Smooth muscle cell (in vitro differentiated cells): Measurements from ENCODE around the gene GAS2. TPM values are rescaled to one million over a fixed set of nuclear protein-coding genes. Genes with fewer than 3 reads are reported as not detected.

Source experiments
- DNase-seq: peaks from one replicate; lab custom pipeline; 2025; ENCODE audit not compliant: unreplicated experiment; lab: John Stamatoyannopoulos, UW
- H2AFZ ChIP-seq: fragments of 200-600 bp; sonication (generic); 2 replicates; pipeline ENCODE4 v1.6.0; 2016; ENCODE audit warnings: antibody characterized with exemption, low read depth, mild to moderate bottlenecking
- H3F3A ChIP-seq: fragments of 200-600 bp; sonication (generic); 2 replicates; pipeline ENCODE4 v1.6.0; 2017; ENCODE audit warnings: antibody characterized with exemption, low read depth
- H3K27ac ChIP-seq: fragments of 200-600 bp; sonication (generic); 2 replicates; pipeline ENCODE4 v1.5.1; 2016; ENCODE audit warnings: low read depth, mild to moderate bottlenecking
- H3K27me3 ChIP-seq: fragments of 200-600 bp; sonication (generic); 2 replicates; pipeline ENCODE4 v1.6.1; 2016; ENCODE audit warnings: low read depth, mild to moderate bottlenecking
- H3K36me3 ChIP-seq: fragments of 200-600 bp; sonication (generic); 2 replicates; pipeline ENCODE4 v1.5.1; 2016; ENCODE audit warnings: low read depth
- H3K4me1 ChIP-seq: fragments of 200-600 bp; sonication (generic); 2 replicates; pipeline ENCODE4 v1.5.1; 2016; ENCODE audit warnings: low read depth
- H3K4me2 ChIP-seq: fragments of 200-600 bp; sonication (generic); 2 replicates; pipeline ENCODE4 v1.6.0; 2016; ENCODE audit warnings: mild to moderate bottlenecking
- H3K4me3 ChIP-seq: fragments of 200-600 bp; sonication (generic); 2 replicates; pipeline ENCODE4 v1.5.1; 2016; ENCODE audit warnings: mild to moderate bottlenecking
- H3K79me2 ChIP-seq: fragments of 200-600 bp; sonication (generic); 2 replicates; pipeline ENCODE4 v1.6.0; 2016; ENCODE audit warnings: low read depth, mild to moderate bottlenecking
- H3K9ac ChIP-seq: fragments of 200-600 bp; sonication (generic); 2 replicates; pipeline ENCODE4 v1.6.0; 2016; ENCODE audit warnings: low read depth
- H3K9me3 ChIP-seq: fragments of 200-600 bp; sonication (generic); replicated peaks from 2 replicates; pipeline ENCODE4 v1.5.1; 2016; ENCODE audit warnings: low read depth
- H4K20me1 ChIP-seq: fragments of 200-600 bp; sonication (generic); 2 replicates; pipeline ENCODE4 v1.6.0; 2016; ENCODE audit warnings: low read depth
- CTCF ChIP-seq: fragments of 200-600 bp; sonication (generic); IDR thresholded peaks from 2 replicates; pipeline ENCODE4 v1.5.1; 2017; ENCODE audit warnings: borderline replicate concordance, mild to moderate bottlenecking, antibody characterized with exemption; ENCODE audit not compliant: insufficient read depth, poor library complexity, severe bottlenecking
- WGBS: methylation state at CpG from one replicate; pipeline ENCODE4 v1.1.7; 2016; ENCODE audit warnings: low lambda C conversion rate; 5-methylcytosine and 5-hydroxymethylcytosine counted together
- polyA plus RNA-seq: library from polyadenylated mRNA; unstranded; fragments of >200 nt; fragmentation: Nextera tagmentation; extraction: Ambion mirVana; gene quantifications from 2 replicates; pipeline ENCODE4 v1.2.1, GENCODE V29; 2016
- total RNA-seq: library from RNA; depleted of rRNA; stranded (reverse); fragments of >200 nt; gene quantifications from 2 replicates; pipeline ENCODE4 v1.2.3, GENCODE V29; 2014

Gene GAS2
- total and polyA plus RNA-seq, 2 experiments from 2014 or later = 0.31 to 1.3 TPM

GRCh38 chr11:22668005-22668796, 1.8 kb downstream of the GAS2 start:
- Histone ChIP-seq H3K36me3 (no peaks in the 10 kb centered on the region), H3K4me2 (no peak overlapping the region), H3K79me2 (no peaks in the 10 kb centered on the region), H2AFZ (no peak overlapping the region), H3K9ac (no peak overlapping the region), H3K4me3 (no peak overlapping the region), H3F3A (no peaks in the 10 kb centered on the region), H4K20me1 (no peaks in the 10 kb centered on the region), H3K4me1 (peaks cover 4% of the 10 kb centered on the region), H3K27me3 (peaks cover 61% of the 10 kb centered on the region), H3K9me3 (no peaks in the 10 kb centered on the region), H3K27ac (no peak overlapping the region)
- 76% methylated on average over 3 of the region's 3 CpGs for WGBS
- DNase-seq = no peak
- no peak for TF ChIP-seq CTCF

GRCh38 chr11:22669368-22669767, 3.0 kb downstream of the GAS2 start:
- Histone ChIP-seq H3K27me3 (peaks cover 61% of the 10 kb centered on the region), H2AFZ (no peak overlapping the region), H3F3A (no peaks in the 10 kb centered on the region), H3K27ac (no peak overlapping the region), H3K4me3 (no peak overlapping the region), H3K9me3 (no peaks in the 10 kb centered on the region), H3K79me2 (no peaks in the 10 kb centered on the region), H4K20me1 (no peaks in the 10 kb centered on the region), H3K4me1 (peaks cover 4% of the 10 kb centered on the region), H3K36me3 (no peaks in the 10 kb centered on the region), H3K4me2 (no peak overlapping the region), H3K9ac (no peak overlapping the region)
- TF ChIP-seq CTCF = no peak
- WGBS = 83% methylated on average over 2 of the region's 2 CpGs
- DNase-seq = no peak

GRCh38 chr11:22670830-22671229, 4.4 kb downstream of the GAS2 start:
- TF ChIP-seq CTCF = peak; percentile 35
- Histone ChIP-seq H3K4me3 (no peak overlapping the region), H4K20me1 (no peaks in the 10 kb centered on the region), H3K27me3 (peaks cover 53% of the 10 kb centered on the region), H3K4me2 (no peak overlapping the region), H3K4me1 (peaks cover 3% of the 10 kb centered on the region), H3K27ac (no peak overlapping the region), H3K79me2 (no peaks in the 10 kb centered on the region), H3K9ac (no peak overlapping the region), H2AFZ (no peak overlapping the region), H3F3A (no peaks in the 10 kb centered on the region), H3K9me3 (no peaks in the 10 kb centered on the region), H3K36me3 (no peaks in the 10 kb centered on the region)
- 45% methylated on average over 1 of the region's 1 CpG for WGBS
- no peak for DNase-seq

GRCh38 chr11:22671751-22672150, 5.3 kb downstream of the GAS2 start:
- WGBS = 86% methylated on average over 2 of the region's 2 CpGs
- Histone ChIP-seq H3K4me3 (no peak overlapping the region), H2AFZ (no peak overlapping the region), H3K79me2 (no peaks in the 10 kb centered on the region), H4K20me1 (no peaks in the 10 kb centered on the region), H3K4me1 (no peaks in the 10 kb centered on the region), H3K4me2 (no peak overlapping the region), H3K36me3 (no peaks in the 10 kb centered on the region), H3K9me3 (no peaks in the 10 kb centered on the region), H3F3A (no peaks in the 10 kb centered on the region), H3K27ac (no peak overlapping the region), H3K9ac (no peak overlapping the region), H3K27me3 (peaks cover 45% of the 10 kb centered on the region)
- no peak for DNase-seq
- no peak for TF ChIP-seq CTCF
